SK-N-DZ (cell line): ENCODE results near the gene ZNF140. TPM values are rescaled to one million over a fixed set of nuclear protein-coding genes. Genes with fewer than 3 reads are reported as not detected.

Source experiments
- DNase-seq: peaks from one replicate; pipeline ENCODE4 v3.0.0-alpha.2; 2015; ENCODE audit warnings: low spot score
- polyA plus RNA-seq, 2 experiments: library from polyadenylated mRNA; depleted of rRNA; stranded (reverse); fragments of >200 nt; gene quantifications; 2 replicates each; pipeline ENCODE4 v1.2.3, GENCODE V29; 2014

Gene ZNF140
- 22.1 and 24.3 TPM in 2 replicates for polyA plus RNA-seq (2014; cell fraction: cytosol; rRNA removed)
- 22.6 and 24.0 TPM in 2 replicates for polyA plus RNA-seq (2014; cell fraction: nucleus; rRNA removed)

DNA sequence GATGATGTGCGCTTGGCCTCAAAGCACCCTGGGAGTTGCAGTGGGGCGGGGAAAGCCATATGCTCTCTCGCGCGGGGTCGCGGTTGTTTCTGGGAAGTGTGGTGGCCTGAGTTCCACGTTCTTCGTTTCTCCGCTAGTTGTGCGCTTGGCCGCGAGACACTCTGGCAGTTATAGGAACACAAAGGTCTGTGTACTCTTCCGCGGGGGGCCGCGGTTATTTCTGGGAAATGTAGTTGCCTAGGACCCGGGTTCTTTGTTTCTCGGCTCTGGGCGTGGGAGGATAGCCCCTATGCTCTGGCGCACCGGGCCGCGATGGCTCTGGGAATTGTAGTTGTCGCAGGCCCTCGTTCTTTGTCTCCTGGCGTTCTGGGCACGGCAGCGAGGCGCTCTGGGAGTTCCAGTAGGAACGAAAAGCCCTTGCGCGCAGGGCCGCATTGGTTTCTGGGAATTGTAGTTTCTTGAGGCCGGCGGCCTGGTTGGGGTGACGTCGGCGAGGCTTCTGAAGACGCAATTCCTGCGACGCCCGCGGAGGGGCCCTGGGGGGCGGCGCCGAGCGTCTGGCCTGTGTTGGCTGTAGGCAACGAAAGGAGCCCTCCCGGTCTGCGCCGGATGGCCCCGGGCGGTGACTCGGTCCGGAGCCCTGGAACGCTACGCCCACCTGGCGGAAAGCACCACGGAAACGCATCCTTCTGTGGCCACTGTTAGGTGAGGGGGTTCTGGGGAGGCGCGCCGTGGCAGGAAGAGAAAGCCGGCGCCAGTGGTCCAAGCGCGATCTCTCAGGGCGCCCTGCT is at the start of gene ZNF140:
ZNF140 (plus strand) TSS at position 556 of the 791 bp plus-strand sequence. CDS start 398 bp downstream, outside the sequence.
- DNase-seq, result peak; percentile 99

GRCh38 chr12:133037207-133038005 is 43.3 kb upstream of the ZNF140 start, which contains the start of gene ZNF84:
ZNF84 (plus strand) TSS chr12:133037509; CDS start chr12:133041468, 3,959 bp downstream.
- peak; percentile 99 for DNase-seq

- DNase-seq, result peak; percentile 44
Observed at GRCh38 chr12:133038118-133038709, 42.5 kb upstream of the ZNF140 start.

- no peak for DNase-seq
Observed at GRCh38 chr12:133046698-133047097, 34.0 kb upstream of the ZNF140 start.

DNA sequence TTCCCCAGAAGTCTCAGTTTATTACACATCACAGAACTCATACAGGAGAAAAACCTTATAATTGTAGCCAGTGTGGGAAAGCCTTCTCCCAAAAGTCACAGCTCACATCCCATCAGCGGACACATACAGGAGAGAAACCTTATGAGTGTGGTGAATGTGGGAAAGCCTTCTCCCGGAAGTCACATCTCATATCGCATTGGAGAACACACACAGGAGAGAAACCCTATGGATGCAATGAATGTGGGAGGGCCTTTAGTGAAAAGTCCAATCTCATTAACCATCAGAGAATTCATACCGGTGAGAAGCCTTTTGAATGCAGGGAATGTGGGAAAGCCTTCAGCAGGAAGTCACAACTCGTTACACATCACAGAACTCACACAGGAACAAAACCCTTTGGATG is 23.3 kb upstream of the ZNF140 start:
- no peak for DNase-seq

DNA sequence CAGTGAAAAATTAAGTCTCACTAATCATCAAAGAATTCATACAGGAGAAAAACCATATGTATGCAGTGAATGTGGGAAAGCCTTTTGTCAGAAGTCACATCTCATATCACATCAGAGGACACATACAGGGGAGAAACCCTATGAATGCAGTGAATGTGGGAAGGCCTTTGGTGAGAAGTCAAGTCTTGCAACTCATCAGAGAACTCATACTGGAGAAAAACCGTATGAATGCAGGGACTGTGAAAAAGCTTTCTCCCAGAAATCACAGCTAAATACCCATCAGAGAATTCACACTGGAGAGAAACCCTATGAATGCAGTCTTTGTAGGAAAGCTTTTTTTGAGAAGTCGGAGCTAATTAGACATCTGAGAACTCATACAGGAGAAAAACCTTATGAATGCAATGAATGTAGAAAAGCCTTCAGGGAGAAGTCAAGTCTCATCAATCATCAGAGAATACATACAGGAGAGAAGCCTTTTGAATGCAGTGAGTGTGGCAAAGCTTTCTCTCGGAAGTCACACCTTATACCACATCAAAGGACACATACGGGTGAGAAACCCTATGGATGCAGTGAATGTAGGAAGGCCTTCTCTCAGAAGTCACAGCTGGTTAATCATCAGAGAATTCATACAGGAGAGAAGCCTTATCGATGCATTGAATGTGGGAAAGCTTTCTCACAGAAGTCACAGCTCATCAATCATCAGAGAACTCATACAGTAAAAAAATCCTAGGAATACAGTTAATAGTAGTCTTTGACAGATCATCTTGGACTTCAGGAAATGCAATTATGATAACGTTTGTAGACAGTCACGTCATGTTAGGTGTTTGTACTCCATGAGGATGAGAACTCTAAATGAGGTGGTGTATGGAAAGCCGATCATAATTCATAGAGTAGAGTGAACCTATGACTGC is 22.3 kb upstream of the ZNF140 start:
- peak; percentile 37 for DNase-seq

DNA sequence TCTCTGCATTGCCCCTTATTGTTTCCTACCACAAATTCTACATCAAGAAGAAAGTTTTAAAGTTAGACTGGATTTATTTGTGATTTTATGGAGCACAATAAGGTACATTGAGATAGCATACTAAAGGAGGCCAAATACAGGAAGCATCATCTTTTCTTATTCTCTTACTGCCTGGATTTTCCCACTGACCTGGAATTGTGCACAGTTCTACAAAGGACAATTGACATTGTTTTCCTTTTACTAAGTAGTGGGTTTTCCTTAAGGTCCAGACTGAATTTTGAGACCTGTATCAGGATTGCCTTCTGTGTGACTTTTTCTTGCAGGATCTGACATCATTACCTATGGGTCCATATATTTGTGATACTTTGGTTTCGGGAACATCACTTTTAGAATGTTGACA is 18.8 kb upstream of the ZNF140 start:
- DNase-seq, result no peak

DNA sequence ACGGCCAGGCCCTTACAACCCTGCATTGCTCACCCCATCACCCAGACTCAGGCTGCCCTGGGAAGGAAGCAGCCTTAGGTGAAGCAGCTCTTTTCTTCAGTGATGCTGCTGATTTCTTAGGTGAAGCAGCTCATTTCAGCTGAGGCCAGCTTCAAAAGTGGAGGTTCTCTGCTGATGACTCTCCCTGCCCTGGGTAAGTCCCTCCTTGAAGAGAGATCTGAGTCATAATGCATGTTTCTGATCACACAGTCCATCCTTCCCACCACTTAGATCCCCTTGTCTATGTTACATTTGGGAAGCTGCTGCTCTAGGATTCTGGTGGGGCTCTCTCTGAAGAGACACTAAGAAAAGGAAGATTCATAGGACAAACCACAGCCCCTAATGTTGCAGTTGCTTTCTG is 17.2 kb upstream of the ZNF140 start:
- no peak for DNase-seq

- no peak for DNase-seq
Observed at GRCh38 chr12:133073836-133074235, 6.9 kb upstream of the ZNF140 start.

DNA sequence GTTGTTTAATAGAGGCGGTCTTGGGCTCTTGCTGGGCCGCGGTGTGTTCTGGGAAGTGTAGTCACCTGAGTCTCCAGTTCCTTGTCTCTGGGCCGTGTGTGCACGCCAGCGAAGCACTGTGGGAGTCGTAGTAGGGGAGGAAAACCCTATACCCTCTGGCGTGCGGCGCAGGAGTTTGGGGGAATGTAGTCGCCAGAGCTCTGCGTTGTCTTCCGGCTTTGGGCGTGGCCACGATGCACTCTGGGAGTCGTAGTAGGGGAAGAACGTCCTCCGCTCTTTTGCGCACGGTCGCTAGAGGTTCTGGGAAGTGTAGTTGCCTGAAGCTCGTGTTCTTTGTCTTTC is 726 bp upstream of the ZNF140 start:
- DNase-seq, result peak; percentile 100

GRCh38 chr12:133081159-133081780 is 547 bp downstream of the ZNF140 start:
- DNase-seq, result peak; percentile 34

GRCh38 chr12:133083345-133083744 is 2.6 kb downstream of the ZNF140 start:
- no peak for DNase-seq

DNA sequence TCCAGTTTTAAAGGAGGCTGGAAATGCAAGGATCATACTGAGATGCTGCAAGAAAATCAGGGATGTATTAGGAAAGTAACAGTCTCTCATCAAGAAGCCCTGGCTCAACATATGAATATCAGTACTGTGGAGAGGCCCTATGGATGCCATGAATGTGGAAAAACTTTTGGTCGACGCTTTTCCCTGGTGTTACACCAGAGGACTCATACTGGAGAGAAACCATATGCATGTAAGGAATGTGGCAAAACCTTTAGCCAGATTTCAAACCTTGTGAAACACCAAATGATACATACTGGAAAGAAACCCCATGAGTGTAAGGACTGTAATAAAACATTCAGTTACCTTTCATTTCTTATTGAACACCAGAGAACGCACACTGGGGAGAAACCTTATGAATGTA is 24.9 kb downstream of the ZNF140 start:
- no peak for DNase-seq

DNA sequence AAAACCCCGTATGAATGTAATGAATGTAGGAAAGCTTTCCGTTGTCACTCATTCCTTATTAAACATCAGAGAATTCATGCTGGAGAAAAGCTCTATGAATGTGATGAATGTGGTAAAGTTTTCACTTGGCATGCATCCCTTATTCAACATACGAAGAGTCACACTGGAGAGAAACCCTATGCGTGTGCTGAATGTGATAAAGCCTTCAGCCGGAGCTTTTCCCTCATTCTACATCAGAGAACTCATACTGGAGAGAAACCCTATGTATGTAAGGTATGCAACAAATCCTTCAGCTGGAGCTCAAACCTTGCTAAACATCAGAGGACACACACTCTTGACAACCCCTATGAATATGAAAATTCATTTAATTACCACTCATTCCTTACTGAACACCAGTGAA is 25.5 kb downstream of the ZNF140 start:
- no peak for DNase-seq

DNA sequence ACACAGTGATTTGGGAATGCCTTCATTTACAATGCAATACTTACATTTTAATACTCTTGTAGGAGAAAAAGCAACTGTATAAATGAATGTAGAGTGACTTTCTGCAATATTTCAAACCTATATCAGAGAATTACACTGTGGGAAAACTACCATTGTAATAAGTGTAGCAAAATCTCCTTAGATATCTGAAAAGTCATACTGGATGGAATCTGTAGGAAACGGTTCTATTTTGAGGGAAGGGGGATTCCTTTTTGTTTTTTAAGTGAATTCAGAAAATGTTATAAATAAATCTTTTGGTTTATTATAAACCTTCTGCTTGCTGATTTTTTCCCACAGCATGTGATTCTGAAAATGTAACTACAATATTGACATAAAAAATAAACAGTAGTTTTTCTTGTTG is 26.4 kb downstream of the ZNF140 start:
- no peak for DNase-seq

GRCh38 chr12:133108150-133108549 is 27.4 kb downstream of the ZNF140 start:
- no peak for DNase-seq

DNA sequence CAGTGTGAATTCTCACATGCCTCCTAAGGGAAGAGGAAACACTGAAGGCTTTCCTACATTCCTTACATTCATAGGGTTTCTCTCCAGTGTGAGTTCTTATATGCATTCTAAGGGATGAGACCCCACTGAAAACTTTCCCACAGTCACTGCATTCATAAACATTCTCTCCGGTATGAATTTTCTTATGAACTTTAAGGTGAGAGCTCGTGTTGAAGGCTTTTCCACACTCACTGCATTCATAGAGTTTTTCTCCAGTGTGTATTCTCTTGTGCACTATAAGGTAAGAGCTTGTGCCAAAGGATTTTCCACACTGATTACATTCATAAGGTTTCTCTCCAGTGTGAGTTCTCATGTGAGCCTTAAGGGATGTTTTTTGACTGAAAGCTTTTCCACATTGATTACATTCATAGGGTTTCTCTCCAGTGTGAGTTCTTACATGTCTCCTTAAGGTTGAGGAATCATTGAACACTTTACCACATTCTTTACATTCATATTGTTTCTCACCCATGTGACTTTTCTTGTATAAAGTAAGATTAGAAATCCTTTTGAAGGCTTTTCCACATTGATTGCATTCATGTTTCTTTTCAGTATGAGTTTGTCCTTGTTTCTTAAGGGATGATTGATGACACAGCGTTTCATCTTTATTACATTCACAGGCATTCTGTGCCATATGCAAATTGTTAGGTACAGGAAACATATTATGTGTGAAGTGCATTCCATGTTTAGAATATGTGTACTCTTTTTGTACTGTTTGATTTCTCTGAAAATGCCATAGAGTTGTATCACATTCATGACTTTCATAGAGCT is 39.9 kb downstream of the ZNF140 start:
- no peak for DNase-seq

DNA sequence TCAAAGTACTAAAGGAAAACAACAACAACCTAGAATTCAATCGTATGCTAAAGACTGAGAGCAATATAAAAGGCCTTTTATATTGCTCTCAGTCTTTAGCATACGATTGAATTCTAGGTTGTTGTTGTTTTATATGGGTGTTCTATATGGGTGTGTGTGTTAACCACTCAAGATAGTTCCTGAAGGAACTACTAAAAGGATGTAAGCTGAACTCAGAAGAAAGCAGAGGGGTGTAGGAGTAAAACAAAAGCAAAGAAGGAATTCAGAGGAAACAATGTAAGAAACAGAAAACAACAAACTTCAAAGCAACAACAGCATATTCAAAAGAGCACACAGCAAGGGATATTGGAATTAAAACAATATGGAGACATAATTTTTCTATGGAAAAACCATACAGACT is 44.0 kb downstream of the ZNF140 start:
- DNase-seq, result no peak

DNA sequence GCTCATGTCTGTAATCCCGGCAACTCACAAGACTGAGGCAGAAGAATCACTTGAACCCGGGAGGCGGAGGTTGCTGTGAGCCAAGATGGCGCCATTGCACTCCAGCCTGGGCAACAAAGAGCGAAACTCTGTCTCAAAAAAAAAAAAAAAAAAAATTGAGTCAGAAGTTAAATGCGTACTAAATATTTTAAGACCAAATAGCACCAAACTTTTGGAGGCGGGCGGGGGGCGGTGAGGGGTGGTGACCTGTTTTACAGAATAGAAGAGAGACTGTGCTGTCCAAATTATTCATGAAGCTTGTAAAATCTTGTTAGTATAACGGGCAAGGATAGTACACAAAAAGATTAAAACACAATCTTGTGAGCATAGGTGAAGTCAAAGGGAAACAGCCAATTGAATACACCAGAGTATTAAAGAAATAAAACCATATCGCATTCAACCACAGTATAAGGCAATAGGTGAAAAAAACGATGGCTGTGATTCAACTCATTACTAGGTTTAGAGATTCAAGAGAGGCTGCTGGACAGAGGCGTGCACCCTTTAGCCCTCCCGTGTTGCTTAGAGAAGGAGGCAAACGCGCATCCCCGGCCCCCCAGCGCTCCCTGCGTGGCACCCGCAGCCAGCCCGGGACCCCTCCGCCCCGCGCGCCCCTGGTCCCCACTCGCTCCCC is 48.8 kb downstream of the ZNF140 start:
- no peak for DNase-seq
